ENCODE data around the gene ADGRV1.
A peak's percentile ranks its signal among the peaks of the same experiment; 100 is the strongest.
"Not testable (repeated sequence)": the region's sequence is repeated elsewhere in the genome, so short reads cannot be mapped to it uniquely, and the experiment has no call there.

The ADGRV1 gene

DNA sequence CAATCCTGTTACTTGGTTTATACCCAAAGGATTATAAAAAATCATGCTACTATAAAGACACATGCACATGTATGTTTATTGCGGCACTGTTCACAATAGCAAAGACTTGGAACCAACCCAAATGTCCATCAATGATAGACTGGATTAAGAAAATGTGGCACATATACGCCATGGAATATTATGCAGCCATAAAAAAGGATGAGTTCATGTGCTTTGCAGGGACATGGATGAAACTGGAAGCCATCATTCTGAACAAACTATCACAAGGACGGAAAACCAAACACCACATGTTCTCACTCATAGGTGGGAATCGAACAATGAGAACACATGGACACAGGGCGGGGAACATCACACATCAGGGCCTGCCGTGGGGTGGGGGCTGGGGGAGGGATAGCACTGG lies 34.5 kb downstream of the ADGRV1 start:
- DNase-seq (ENCODE audit: extremely low spot score, insufficient read length, low read depth); FAIRE-seq: not testable (repeated sequence)

- DNase-seq (ENCODE audit: extremely low spot score, insufficient read length, low read depth); FAIRE-seq: not testable (repeated sequence)
These were observed 37.2 kb downstream of the ADGRV1 start for GRCh38 chr5:90595766-90596165.

DNA sequence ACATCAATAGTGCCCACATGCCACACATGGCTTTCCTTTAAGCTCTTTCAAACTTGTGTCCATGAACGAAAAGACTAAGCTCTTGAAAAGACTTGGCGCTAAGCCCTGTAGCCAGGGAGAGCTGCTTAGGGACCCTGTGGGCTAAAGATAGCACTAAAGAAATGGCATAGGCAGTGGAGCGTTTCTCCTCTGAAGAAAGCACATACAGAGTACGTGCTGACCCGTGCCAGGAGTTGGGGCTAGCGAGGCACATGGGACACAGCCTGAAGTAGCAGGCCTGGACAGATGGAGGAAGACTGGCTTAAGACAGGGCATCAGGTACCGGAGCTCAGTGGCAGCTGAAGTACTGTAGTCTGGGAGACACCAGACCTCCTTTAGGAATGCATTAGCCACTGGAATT lies 39.7 kb downstream of the ADGRV1 start:
- no peak for FAIRE-seq

GRCh38 chr5:90600307-90600706 lies 41.7 kb downstream of the ADGRV1 start:
- FAIRE-seq; DNase-seq (ENCODE audit: extremely low spot score, insufficient read length, low read depth): not testable (repeated sequence)

More for the DNA sequence above, 39.7 kb downstream of the ADGRV1 start:
- no peak for DNase-seq (ENCODE audit: extremely low spot score, insufficient read length, low read depth)

GRCh38 chr5:90601468-90601867 lies 42.9 kb downstream of the ADGRV1 start:
- DNase-seq (ENCODE audit: extremely low spot score, insufficient read length, low read depth) (no peak), FAIRE-seq (no peak)

GRCh38 chr5:90602681-90603080 lies 44.1 kb downstream of the ADGRV1 start:
- DNase-seq (ENCODE audit: extremely low spot score, insufficient read length, low read depth), result no peak
- peak; percentile 15 for FAIRE-seq

- DNase-seq (ENCODE audit: extremely low spot score, insufficient read length, low read depth) (no peak), FAIRE-seq (no peak)
These were observed 47.9 kb downstream of the ADGRV1 start for GRCh38 chr5:90606539-90606938.

- DNase-seq (ENCODE audit: extremely low spot score, insufficient read length, low read depth) (no peak), FAIRE-seq (peak; percentile 80)
These were observed 54.3 kb downstream of the ADGRV1 start for GRCh38 chr5:90612919-90613318.

GRCh38 chr5:90613459-90613858 lies 54.9 kb downstream of the ADGRV1 start:
- FAIRE-seq, result no peak
- no peak for DNase-seq (ENCODE audit: extremely low spot score, insufficient read length, low read depth)

DNA sequence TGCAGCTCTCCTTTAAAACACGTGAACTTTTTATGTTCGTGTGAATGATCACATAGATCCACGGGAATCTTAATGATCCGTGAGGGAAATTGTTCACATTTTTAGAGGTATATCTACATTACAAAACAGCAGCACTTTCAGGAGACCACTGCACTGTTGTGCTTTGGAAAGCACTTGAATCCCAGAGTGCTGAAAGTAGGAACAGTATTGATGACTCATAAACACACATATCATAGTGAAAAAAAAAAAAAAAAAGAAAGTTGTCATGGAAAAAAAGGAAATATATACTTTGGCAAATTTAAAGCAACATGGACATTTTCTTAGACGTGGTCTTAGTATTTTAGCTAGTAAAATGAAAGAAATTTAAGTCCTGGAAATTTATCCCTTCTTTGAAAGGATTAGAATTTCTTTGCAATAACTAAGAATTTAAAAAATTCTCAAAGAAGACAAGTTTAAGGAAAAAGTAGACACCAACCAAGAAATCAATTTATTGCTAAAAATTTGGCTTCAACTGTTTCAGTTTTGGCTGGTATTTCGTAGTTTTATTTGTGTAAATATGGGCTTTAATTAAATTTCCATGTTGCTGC lies 55.4 kb downstream of the ADGRV1 start:
- FAIRE-seq, result no peak

GRCh38 chr5:90615355-90615754 lies 56.8 kb downstream of the ADGRV1 start:
- DNase-seq (ENCODE audit: extremely low spot score, insufficient read length, low read depth), result no peak
- FAIRE-seq, result no peak

More for the DNA sequence above, 55.4 kb downstream of the ADGRV1 start:
- no peak for DNase-seq (ENCODE audit: extremely low spot score, insufficient read length, low read depth)

DNA sequence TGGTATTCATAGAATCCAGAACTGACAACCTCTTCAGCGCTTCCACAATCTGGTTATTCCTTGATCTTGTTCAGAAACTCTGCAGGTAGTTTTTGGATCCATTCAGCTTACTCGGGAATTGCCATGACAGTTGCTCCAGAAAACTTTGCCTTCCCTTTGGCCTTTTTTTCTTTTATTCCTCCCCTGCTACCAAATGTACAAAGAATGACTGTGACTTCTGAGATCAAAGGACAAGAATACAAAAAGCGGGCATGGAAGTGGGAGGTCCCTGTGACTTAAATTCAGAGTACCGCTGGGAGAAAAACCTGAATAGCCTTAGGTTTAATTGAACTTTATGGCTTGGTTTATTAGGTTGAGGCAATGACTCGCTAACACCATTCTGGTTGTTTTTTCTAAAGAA lies 59.5 kb downstream of the ADGRV1 start:
- no peak for FAIRE-seq
- no peak for DNase-seq (ENCODE audit: extremely low spot score, insufficient read length, low read depth)

DNA sequence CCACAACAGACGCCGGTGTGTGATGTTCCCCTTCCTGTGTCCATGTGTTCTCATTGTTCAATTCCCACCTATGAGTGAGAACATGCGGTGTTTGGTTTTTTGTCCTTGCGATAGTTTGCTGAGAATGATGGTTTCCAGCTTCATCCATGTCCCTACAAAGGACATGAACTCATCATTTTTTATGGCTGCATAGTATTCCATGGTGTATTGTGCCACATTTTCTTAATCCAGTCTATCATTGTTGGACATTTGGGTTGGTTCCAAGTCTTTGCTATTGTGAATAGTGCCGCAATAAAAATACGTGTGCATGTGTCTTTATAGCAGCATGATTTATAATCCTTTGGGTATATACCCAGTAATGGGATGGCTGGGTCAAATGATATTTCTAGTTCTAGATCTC lies 61.2 kb downstream of the ADGRV1 start:
- FAIRE-seq; DNase-seq (ENCODE audit: extremely low spot score, insufficient read length, low read depth): not testable (repeated sequence)

DNA sequence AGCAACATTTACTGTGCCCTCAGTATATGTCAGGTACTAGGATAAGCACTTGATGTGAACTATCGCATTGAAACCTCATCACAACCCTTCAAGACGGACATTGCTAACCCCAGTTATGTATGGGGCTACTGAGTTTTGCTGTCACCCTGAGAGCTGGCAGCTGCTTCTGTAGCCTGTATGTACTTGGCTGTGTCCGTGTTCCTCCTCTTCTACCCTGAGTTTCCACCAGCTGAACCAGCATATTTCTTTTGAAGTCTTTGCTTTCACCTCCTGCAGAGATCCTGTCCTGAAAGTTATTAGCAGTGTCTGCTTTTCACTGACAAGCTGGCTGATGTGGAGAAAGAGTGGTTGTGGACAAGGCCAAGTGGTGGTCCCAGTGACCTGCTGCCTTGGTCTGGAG lies 63.3 kb downstream of the ADGRV1 start:
- FAIRE-seq (no peak), DNase-seq (ENCODE audit: extremely low spot score, insufficient read length, low read depth) (no peak)

- DNase-seq (ENCODE audit: extremely low spot score, insufficient read length, low read depth), result no peak
These were observed 67.9 kb downstream of the ADGRV1 start for GRCh38 chr5:90626493-90626892.

DNA sequence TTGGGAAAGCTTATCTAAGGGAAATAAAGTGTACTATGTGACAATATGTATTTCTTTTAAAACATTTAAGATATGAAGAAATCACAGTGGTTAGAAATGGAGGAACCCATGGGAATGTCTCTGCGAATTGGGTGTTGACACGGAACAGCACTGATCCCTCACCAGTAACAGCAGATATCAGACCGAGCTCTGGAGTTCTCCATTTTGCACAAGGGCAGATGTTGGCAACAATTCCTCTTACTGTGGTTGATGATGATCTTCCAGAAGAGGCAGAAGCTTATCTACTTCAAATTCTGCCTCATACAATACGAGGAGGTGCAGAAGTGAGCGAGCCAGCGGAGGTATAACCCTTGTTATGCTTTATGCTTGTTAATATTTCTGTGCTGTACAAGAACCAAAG lies 69.9 kb downstream of the ADGRV1 start:
- FAIRE-seq (no peak), DNase-seq (ENCODE audit: extremely low spot score, insufficient read length, low read depth) (no peak)

More at GRCh38 chr5:90626493-90626892, 67.9 kb downstream of the ADGRV1 start:
- FAIRE-seq, result no peak

- DNase-seq (ENCODE audit: extremely low spot score, insufficient read length, low read depth), result no peak
- FAIRE-seq, result no peak
These were observed 74.2 kb downstream of the ADGRV1 start for GRCh38 chr5:90632791-90633190.

DNA sequence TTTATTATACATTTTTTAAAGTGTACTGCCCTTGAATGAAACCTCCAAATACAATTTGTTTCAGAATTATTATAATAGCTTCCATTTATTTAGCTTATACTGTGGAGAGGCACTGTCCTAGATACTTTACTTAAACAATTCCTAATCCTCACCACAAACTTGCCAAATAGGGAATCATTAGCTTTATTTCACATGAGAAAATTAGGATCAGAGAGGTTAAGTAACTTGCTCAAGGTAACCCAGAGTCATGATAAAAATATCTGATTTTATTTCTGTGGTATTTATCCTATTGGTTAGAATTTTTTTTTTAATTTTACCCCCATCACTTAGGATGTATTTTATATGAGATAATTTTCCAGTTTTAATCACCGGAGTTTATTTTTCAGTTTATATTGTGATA lies 78.4 kb downstream of the ADGRV1 start:
- FAIRE-seq (no peak), DNase-seq (ENCODE audit: extremely low spot score, insufficient read length, low read depth) (no peak)

- DNase-seq (ENCODE audit: extremely low spot score, insufficient read length, low read depth) (no peak), FAIRE-seq (no peak)
These were observed 79.1 kb downstream of the ADGRV1 start for GRCh38 chr5:90637731-90638130.

DNA sequence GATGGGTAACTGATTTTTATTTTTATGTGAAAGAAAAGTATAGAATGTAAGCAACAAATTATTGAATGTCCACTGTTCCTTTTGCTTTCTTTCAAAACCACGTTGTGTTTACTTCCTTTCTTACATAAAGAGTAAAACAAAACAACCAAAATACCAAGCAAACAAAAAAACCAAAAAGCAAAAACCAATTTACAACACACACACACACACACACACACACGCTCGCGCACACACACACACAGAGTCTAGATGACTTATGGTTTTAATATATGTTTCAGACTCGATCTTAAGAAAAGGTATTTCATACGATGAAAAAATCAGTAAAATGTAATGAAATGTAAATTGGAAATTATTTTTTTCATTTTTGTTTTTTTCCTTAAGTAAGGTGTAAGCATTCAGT lies 80.3 kb downstream of the ADGRV1 start:
- no peak for FAIRE-seq
- no peak for DNase-seq (ENCODE audit: extremely low spot score, insufficient read length, low read depth)

- no peak for FAIRE-seq
- DNase-seq (ENCODE audit: extremely low spot score, insufficient read length, low read depth), result no peak
These were observed 82.0 kb downstream of the ADGRV1 start for GRCh38 chr5:90640484-90641059.

GRCh38 chr5:90641528-90641927 lies 82.9 kb downstream of the ADGRV1 start:
- DNase-seq (ENCODE audit: extremely low spot score, insufficient read length, low read depth) (no peak), FAIRE-seq (no peak)

Data from GM18507 (cell line).